Measurements from ENCODE around the gene MMP26.

MMP26 gene

DNA sequence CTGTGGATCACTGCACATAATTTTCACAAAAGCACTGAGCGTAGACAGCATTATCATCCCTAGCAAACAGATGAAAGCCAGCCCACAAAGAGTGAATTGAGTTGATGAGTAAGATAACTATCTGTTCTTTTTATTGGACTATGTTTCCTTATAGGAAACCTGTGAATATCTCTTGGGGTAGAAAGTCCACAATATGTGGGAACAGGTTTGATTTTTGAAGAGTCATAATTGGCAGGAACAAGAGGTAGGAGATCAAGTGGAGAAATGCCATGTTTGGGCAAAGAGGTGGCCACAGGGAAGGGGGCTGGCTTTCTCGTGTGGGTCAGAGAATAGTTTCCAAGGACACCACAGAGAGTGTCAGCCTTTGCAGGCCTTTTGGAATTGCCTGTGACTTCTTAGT, 30.8 kb upstream of the MMP26 start:
- Histone ChIP-seq H3K27me3 (ENCODE audit: insufficient read depth, low read length) (no peaks in the 10 kb centered on the region), H3K9ac (ENCODE audit: low read length) (no peak overlapping the region), H3K4me3 (ENCODE audit: low read depth, low read length) (no peak overlapping the region), H4K12ac (ENCODE audit: low read depth, low read length) (no peak overlapping the region), H3K4me2 (ENCODE audit: low read length) (no peak overlapping the region), H3K4me1 (ENCODE audit: control insufficient read depth in 1 of 2, insufficient read depth in 2 of 2, low read length in 2 of 2) (no peaks in the 10 kb centered on the region), H3K79me2 (ENCODE audit: control insufficient read depth, insufficient read depth, low read length, poor library complexity) (no peaks in the 10 kb centered on the region), H3K36me3 (ENCODE audit: control insufficient read depth in 1 of 2, insufficient read depth in 2 of 2, low read length in 2 of 2) (no peaks in the 10 kb centered on the region), H3K23ac (ENCODE audit: low read length) (no peak overlapping the region), H4K91ac (ENCODE audit: low read depth, low read length) (no peak overlapping the region), H2BK5ac (ENCODE audit: low read depth, low read length, poor library complexity) (no peak overlapping the region), H3K14ac (ENCODE audit: low read length) (no peak overlapping the region), H3K18ac (ENCODE audit: low read length) (no peak overlapping the region), H2AFZ (ENCODE audit: insufficient read depth, low read length, poor library complexity) (no peak overlapping the region), H3K4ac (ENCODE audit: low read depth, low read length) (no peak overlapping the region), H3K27ac (ENCODE audit: low read depth, low read length) (no peak overlapping the region), H2BK12ac (ENCODE audit: low read length) (no peak overlapping the region), H2AK5ac (ENCODE audit: low read length) (no peak overlapping the region), H3K79me1 (ENCODE audit: low read length) (no peaks in the 10 kb centered on the region), H3K9me3 (ENCODE audit: insufficient read depth, low read depth, low read length) (no peaks in the 10 kb centered on the region), H2BK120ac (ENCODE audit: insufficient read depth, low read length, poor library complexity) (no peak overlapping the region), H4K8ac (ENCODE audit: low read depth, low read length) (no peak overlapping the region)
- WGBS (ENCODE audit: extremely low coverage, insufficient coverage, insufficient read length) = no CpG with 5 or more reads among the region's 2 CpGs
- no peak for DNase-seq

DNA sequence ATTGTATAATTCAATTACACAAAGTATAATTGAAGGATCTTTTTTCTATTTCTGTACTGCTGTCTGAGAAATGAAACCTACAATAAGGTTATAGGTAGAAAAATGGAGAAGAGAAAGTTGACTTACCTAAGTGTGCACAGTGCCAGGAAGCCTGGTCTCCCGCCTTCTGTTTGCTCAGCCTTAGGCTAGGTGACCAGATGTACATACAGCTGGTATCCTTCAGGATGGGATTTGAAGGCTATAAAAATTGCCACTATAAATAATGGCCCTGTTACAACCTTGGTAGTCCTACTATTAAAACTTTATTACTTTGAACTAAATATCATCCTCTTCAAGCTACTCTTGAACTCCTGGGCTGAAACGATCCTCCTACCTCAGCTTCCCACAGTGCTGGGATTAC, 26.6 kb upstream of the MMP26 start:
- Histone ChIP-seq H3K23ac (ENCODE audit: low read length) (no peak overlapping the region), H2BK120ac (ENCODE audit: insufficient read depth, low read length, poor library complexity) (no peak overlapping the region), H3K36me3 (ENCODE audit: control insufficient read depth in 1 of 2, insufficient read depth in 2 of 2, low read length in 2 of 2) (no peaks in the 10 kb centered on the region), H3K27ac (ENCODE audit: low read depth, low read length) (no peak overlapping the region), H3K18ac (ENCODE audit: low read length) (no peak overlapping the region), H4K12ac (ENCODE audit: low read depth, low read length) (no peak overlapping the region), H2BK12ac (ENCODE audit: low read length) (no peak overlapping the region), H3K79me2 (ENCODE audit: control insufficient read depth, insufficient read depth, low read length, poor library complexity) (no peaks in the 10 kb centered on the region), H2AK5ac (ENCODE audit: low read length) (no peak overlapping the region), H4K8ac (ENCODE audit: low read depth, low read length) (no peak overlapping the region), H3K9ac (ENCODE audit: low read length) (no peak overlapping the region), H3K27me3 (ENCODE audit: insufficient read depth, low read length) (no peaks in the 10 kb centered on the region), H3K79me1 (ENCODE audit: low read length) (no peaks in the 10 kb centered on the region), H3K4ac (ENCODE audit: low read depth, low read length) (no peak overlapping the region), H3K4me3 (ENCODE audit: low read depth, low read length) (no peak overlapping the region), H4K91ac (ENCODE audit: low read depth, low read length) (no peak overlapping the region), H2AFZ (ENCODE audit: insufficient read depth, low read length, poor library complexity) (no peak overlapping the region), H3K4me1 (ENCODE audit: control insufficient read depth in 1 of 2, insufficient read depth in 2 of 2, low read length in 2 of 2) (no peaks in the 10 kb centered on the region), H3K9me3 (ENCODE audit: insufficient read depth, low read depth, low read length) (no peaks in the 10 kb centered on the region), H2BK5ac (ENCODE audit: low read depth, low read length, poor library complexity) (no peak overlapping the region), H3K14ac (ENCODE audit: low read length) (no peak overlapping the region), H3K4me2 (ENCODE audit: low read length) (no peak overlapping the region)
- no CpG with 5 or more reads among the region's 2 CpGs for WGBS (ENCODE audit: extremely low coverage, insufficient coverage, insufficient read length)
- DNase-seq = no peak

DNA sequence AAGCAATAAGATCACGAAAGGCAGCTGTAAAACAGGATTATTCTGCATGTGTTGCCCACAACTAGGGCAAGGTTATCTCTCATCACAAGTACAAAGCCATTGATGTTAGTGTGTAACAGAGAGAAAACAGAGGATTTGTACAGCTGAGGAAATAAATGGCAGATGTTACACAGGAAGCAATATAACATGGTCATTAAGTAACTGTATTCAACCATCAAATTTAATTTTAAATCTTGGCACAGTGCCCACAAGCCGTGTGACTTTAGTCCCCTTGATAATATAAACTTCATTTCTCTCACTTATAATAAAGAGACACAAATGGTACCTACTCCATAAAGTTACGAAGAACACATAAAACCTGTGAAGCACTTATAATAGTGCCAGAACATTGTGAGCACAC, 24.2 kb upstream of the MMP26 start:
- Histone ChIP-seq H3K4me2 (ENCODE audit: low read length) (no peak overlapping the region), H2AFZ (ENCODE audit: insufficient read depth, low read length, poor library complexity) (no peak overlapping the region), H3K18ac (ENCODE audit: low read length) (no peak overlapping the region), H2BK12ac (ENCODE audit: low read length) (no peak overlapping the region), H3K36me3 (ENCODE audit: control insufficient read depth in 1 of 2, insufficient read depth in 2 of 2, low read length in 2 of 2) (no peaks in the 10 kb centered on the region), H4K8ac (ENCODE audit: low read depth, low read length) (no peak overlapping the region), H4K91ac (ENCODE audit: low read depth, low read length) (no peak overlapping the region), H3K4ac (ENCODE audit: low read depth, low read length) (no peak overlapping the region), H2BK120ac (ENCODE audit: insufficient read depth, low read length, poor library complexity) (no peak overlapping the region), H3K79me1 (ENCODE audit: low read length) (no peaks in the 10 kb centered on the region), H3K4me1 (ENCODE audit: control insufficient read depth in 1 of 2, insufficient read depth in 2 of 2, low read length in 2 of 2) (no peaks in the 10 kb centered on the region), H3K23ac (ENCODE audit: low read length) (no peak overlapping the region), H3K27ac (ENCODE audit: low read depth, low read length) (no peak overlapping the region), H3K27me3 (ENCODE audit: insufficient read depth, low read length) (no peaks in the 10 kb centered on the region), H2BK5ac (ENCODE audit: low read depth, low read length, poor library complexity) (no peak overlapping the region), H3K9ac (ENCODE audit: low read length) (no peak overlapping the region), H2AK5ac (ENCODE audit: low read length) (no peak overlapping the region), H3K9me3 (ENCODE audit: insufficient read depth, low read depth, low read length) (no peaks in the 10 kb centered on the region), H4K12ac (ENCODE audit: low read depth, low read length) (no peak overlapping the region), H3K79me2 (ENCODE audit: control insufficient read depth, insufficient read depth, low read length, poor library complexity) (no peaks in the 10 kb centered on the region), H3K4me3 (ENCODE audit: low read depth, low read length) (no peak overlapping the region), H3K14ac (ENCODE audit: low read length) (no peak overlapping the region)
- DNase-seq = no peak
- no CpG with 5 or more reads among the region's 3 CpGs for whole genome bisulfite sequencing (ENCODE audit: extremely low coverage, insufficient coverage, insufficient read length)

DNA sequence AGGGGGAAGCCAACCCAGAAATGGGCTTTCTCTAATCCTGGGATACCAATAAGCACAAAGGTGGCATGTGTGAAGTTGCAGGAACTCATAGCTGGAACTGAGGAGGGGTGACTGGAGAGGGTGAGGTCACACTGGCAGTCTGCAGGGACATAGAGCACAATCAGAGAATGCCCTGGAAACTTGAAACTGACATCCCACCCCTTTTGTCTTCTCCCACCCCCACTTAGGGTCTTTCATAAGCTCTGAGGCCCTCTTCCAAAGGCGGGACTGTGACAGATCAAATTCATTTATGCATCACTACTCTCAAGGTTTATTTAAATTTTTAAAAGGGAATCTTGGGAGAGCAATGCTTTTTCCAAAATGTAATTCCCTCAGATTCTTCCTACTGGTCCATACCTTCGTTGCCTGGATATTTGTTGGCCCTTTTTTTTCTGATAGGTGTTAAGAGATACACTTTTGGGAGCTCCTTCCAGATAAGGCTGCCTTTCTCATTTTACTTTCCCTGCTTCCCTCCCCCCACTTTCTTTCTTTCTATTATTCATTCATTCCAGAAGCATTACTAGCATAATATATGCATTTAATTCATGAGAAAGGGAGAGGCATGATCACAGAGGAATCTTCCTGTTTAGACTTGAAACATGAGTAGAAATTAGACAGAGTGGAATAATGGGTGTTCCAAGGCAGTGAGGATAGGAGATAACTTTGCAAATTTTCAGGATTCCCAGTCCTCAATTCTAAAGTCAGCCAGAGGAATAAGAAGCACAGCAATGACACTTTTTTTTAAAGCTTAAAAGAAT, 21.8 kb upstream of the MMP26 start:
- H3K4ac ChIP-seq (ENCODE audit: low read depth, low read length) = no peak overlapping the region
- no peak overlapping the region for H3K14ac ChIP-seq (ENCODE audit: low read length)
- DNase-seq = no peak
- no peaks in the 10 kb centered on the region for H3K9me3 ChIP-seq (ENCODE audit: insufficient read depth, low read depth, low read length)
- no peak overlapping the region for H2BK120ac ChIP-seq (ENCODE audit: insufficient read depth, low read length, poor library complexity)
- H2BK5ac ChIP-seq (ENCODE audit: low read depth, low read length, poor library complexity) = no peak overlapping the region
- H2BK12ac ChIP-seq (ENCODE audit: low read length) = no peak overlapping the region
- no peaks in the 10 kb centered on the region for H3K79me2 ChIP-seq (ENCODE audit: control insufficient read depth, insufficient read depth, low read length, poor library complexity)
- no peaks in the 10 kb centered on the region for H3K27me3 ChIP-seq (ENCODE audit: insufficient read depth, low read length)
- no peaks in the 10 kb centered on the region for H3K36me3 ChIP-seq (ENCODE audit: control insufficient read depth in 1 of 2, insufficient read depth in 2 of 2, low read length in 2 of 2)
- H4K91ac ChIP-seq (ENCODE audit: low read depth, low read length) = no peak overlapping the region
- H2AFZ ChIP-seq (ENCODE audit: insufficient read depth, low read length, poor library complexity) = no peak overlapping the region
- no peak overlapping the region for H4K12ac ChIP-seq (ENCODE audit: low read depth, low read length)
- H3K23ac ChIP-seq (ENCODE audit: low read length) = no peak overlapping the region
- H3K27ac ChIP-seq (ENCODE audit: low read depth, low read length) = no peak overlapping the region
- H3K18ac ChIP-seq (ENCODE audit: low read length) = no peak overlapping the region
- H3K9ac ChIP-seq (ENCODE audit: low read length) = no peak overlapping the region
- no peaks in the 10 kb centered on the region for H3K4me1 ChIP-seq (ENCODE audit: control insufficient read depth in 1 of 2, insufficient read depth in 2 of 2, low read length in 2 of 2)
- no peak overlapping the region for H3K4me2 ChIP-seq (ENCODE audit: low read length)
- H3K79me1 ChIP-seq (ENCODE audit: low read length) = no peaks in the 10 kb centered on the region
- H3K4me3 ChIP-seq (ENCODE audit: low read depth, low read length) = no peak overlapping the region
- WGBS (ENCODE audit: extremely low coverage, insufficient coverage, insufficient read length) = no CpG with 5 or more reads among the region's 2 CpGs
- no peak overlapping the region for H2AK5ac ChIP-seq (ENCODE audit: low read length)
- no peak overlapping the region for H4K8ac ChIP-seq (ENCODE audit: low read depth, low read length)
